H9 (cell line): ENCODE results near the gene CDK17. TPM values are rescaled to one million over a fixed set of nuclear protein-coding genes. Genes with fewer than 3 reads are reported as not detected.

Source experiments
- DNase-seq: peaks from one replicate; pipeline ENCODE4 v3.0.0-alpha.2; 2017
- H2AFZ ChIP-seq: one replicate; pipeline ENCODE4 v1.6.1; 2013; ENCODE audit warnings: mild to moderate bottlenecking, low read length, control low read depth, moderate library complexity
- H2AK5ac ChIP-seq: 2 replicates; pipeline ENCODE4 v1.6.1; 2013; ENCODE audit warnings: low read length, control low read depth, mixed read lengths; ENCODE audit not compliant: insufficient read length
- H2BK120ac ChIP-seq: one replicate; pipeline ENCODE4 v1.6.1; 2013; ENCODE audit warnings: low read depth, mild to moderate bottlenecking, low read length, control low read depth, inconsistent platforms; ENCODE audit not compliant: poor library complexity, severe bottlenecking
- H2BK12ac ChIP-seq: 2 replicates; pipeline ENCODE4 v1.6.1; 2013; ENCODE audit warnings: low read length, control low read depth, mixed read lengths, low read depth; ENCODE audit not compliant: insufficient read length
- H2BK15ac ChIP-seq: 2 replicates; pipeline ENCODE4 v1.6.1; 2013; ENCODE audit warnings: low read depth, low read length, control low read depth
- H2BK20ac ChIP-seq: one replicate; pipeline ENCODE4 v1.6.1; 2013; ENCODE audit warnings: low read depth, mild to moderate bottlenecking, low read length, control low read depth, inconsistent platforms; ENCODE audit not compliant: poor library complexity, severe bottlenecking
- H2BK5ac ChIP-seq: 2 replicates; pipeline ENCODE4 v1.6.1; 2013; ENCODE audit warnings: low read length, control low read depth, mixed read lengths; ENCODE audit not compliant: insufficient read length
- H3K14ac ChIP-seq: 2 replicates; pipeline ENCODE4 v1.6.1; 2013; ENCODE audit warnings: low read length, control low read depth; ENCODE audit not compliant: insufficient read depth
- H3K18ac ChIP-seq: 2 replicates; pipeline ENCODE4 v1.6.1; 2013; ENCODE audit warnings: low read depth, mild to moderate bottlenecking, mixed read lengths, low read length, control low read depth; ENCODE audit not compliant: insufficient read length
- H3K23ac ChIP-seq: 2 replicates; pipeline ENCODE4 v1.6.1; 2013; ENCODE audit warnings: low read length, control low read depth, mixed read lengths, low read depth; ENCODE audit not compliant: insufficient read length
- H3K23me2 ChIP-seq: 2 replicates; pipeline ENCODE4 v1.6.1; 2013; ENCODE audit warnings: low read depth, mild to moderate bottlenecking, mixed read lengths, low read length, control low read depth; ENCODE audit not compliant: insufficient read length, poor library complexity, severe bottlenecking
- H3K27ac ChIP-seq: 2 replicates; pipeline ENCODE4 v1.5.1; 2013; ENCODE audit warnings: low read length, control low read depth, mixed read lengths, low read depth; ENCODE audit not compliant: insufficient read length
- H3K27me3 ChIP-seq: 2 replicates; pipeline ENCODE4 v1.6.1; 2013; ENCODE audit warnings: low read length, control low read depth, inconsistent platforms; ENCODE audit not compliant: insufficient read depth
- H3K4ac ChIP-seq: 2 replicates; pipeline ENCODE4 v1.6.1; 2013; ENCODE audit warnings: low read depth, mild to moderate bottlenecking, control low read depth, inconsistent platforms, low read length, moderate library complexity
- H3K4me1 ChIP-seq: 2 replicates; pipeline ENCODE4 v1.6.1; 2013; ENCODE audit warnings: low read length, control low read depth, inconsistent platforms; ENCODE audit not compliant: insufficient read depth
- H3K4me2 ChIP-seq: 2 replicates; pipeline ENCODE4 v1.6.1; 2013; ENCODE audit warnings: low read length, control low read depth, mixed read lengths; ENCODE audit not compliant: insufficient read length, insufficient read depth
- H3K56ac ChIP-seq: 2 replicates; pipeline ENCODE4 v1.6.1; 2013; ENCODE audit warnings: low read depth, mild to moderate bottlenecking, mixed read lengths, low read length, control low read depth; ENCODE audit not compliant: insufficient read length
- H3K79me1 ChIP-seq: 2 replicates; pipeline ENCODE4 v1.6.1; 2013; ENCODE audit warnings: low read depth, mild to moderate bottlenecking, moderate library complexity, low read length, control low read depth, inconsistent platforms; ENCODE audit not compliant: insufficient read depth, poor library complexity, severe bottlenecking
- H3K79me2 ChIP-seq: 2 replicates; pipeline ENCODE4 v1.6.1; 2013; ENCODE audit warnings: low read length, control low read depth, inconsistent platforms; ENCODE audit not compliant: insufficient read depth
- H3K9ac ChIP-seq: 2 replicates; pipeline ENCODE4 v1.6.1; 2013; ENCODE audit warnings: low read length, control low read depth, mixed read lengths; ENCODE audit not compliant: insufficient read length; ENCODE audit errors: extremely low read depth
- H3K9me3 ChIP-seq: one replicate; pipeline ENCODE4 v1.6.1; 2013; ENCODE audit warnings: low read depth, low read length, inconsistent platforms; ENCODE audit not compliant: control insufficient read depth
- H3T11ph ChIP-seq: one replicate; pipeline ENCODE4 v1.6.1; 2013; ENCODE audit warnings: mild to moderate bottlenecking, low read length, control low read depth, inconsistent platforms
- H4K20me1 ChIP-seq: one replicate; pipeline ENCODE4 v1.6.1; 2013; ENCODE audit not compliant: control insufficient read depth, insufficient read length, insufficient read depth
- H4K5ac ChIP-seq: 2 replicates; pipeline ENCODE4 v1.6.1; 2013; ENCODE audit warnings: low read depth, mild to moderate bottlenecking, mixed read lengths, low read length, control low read depth; ENCODE audit not compliant: insufficient read length
- H4K8ac ChIP-seq: replicated peaks from 2 replicates; pipeline ENCODE4 v1.6.1; 2013; ENCODE audit warnings: low read length, control low read depth, mixed read lengths, low read depth; ENCODE audit not compliant: insufficient read length
- H4K91ac ChIP-seq: 2 replicates; pipeline ENCODE4 v1.6.1; 2013; ENCODE audit warnings: low read depth, mild to moderate bottlenecking, moderate library complexity, mixed read lengths, low read length, control low read depth; ENCODE audit not compliant: insufficient read length
- H3K27ac Mint-ChIP-seq, 3 experiments: 2 replicates in 2 of 3; 3 replicates in 1 of 3; pipeline ENCODE4 v1.8.0; 2020 to 2021; ENCODE audit warnings: mixed read lengths in 3 of 3, mild to moderate bottlenecking in 1 of 3, moderate library complexity in 1 of 3
- H3K27me3 Mint-ChIP-seq: 2 replicates; pipeline ENCODE4 v1.8.0; 2021; ENCODE audit warnings: low read depth, mild to moderate bottlenecking, moderate library complexity, mixed read lengths
- H3K36me3 Mint-ChIP-seq, 3 experiments: 2 replicates in 2 of 3; 3 replicates in 1 of 3; pipeline ENCODE4 v1.8.0; 2020 to 2021; ENCODE audit warnings: low read depth in 3 of 3, mixed read lengths in 3 of 3; ENCODE audit not compliant: insufficient read depth in 1 of 3
- H3K4me1 Mint-ChIP-seq, 2 experiments: 2 replicates each; pipeline ENCODE4 v1.8.0; 2020; ENCODE audit warnings: mixed read lengths in 2 of 2
- H3K4me3 Mint-ChIP-seq, 2 experiments: 2 replicates in 1 of 2; 3 replicates in 1 of 2; pipeline ENCODE4 v1.8.0; 2020 to 2021; ENCODE audit warnings: mild to moderate bottlenecking in 2 of 2, mixed read lengths in 2 of 2, moderate library complexity in 1 of 2
- H3K9me3 Mint-ChIP-seq, 2 experiments: 2 replicates in 1 of 2; 3 replicates in 1 of 2; pipeline ENCODE4 v1.8.0; 2020; ENCODE audit warnings: mild to moderate bottlenecking in 2 of 2, mixed read lengths in 2 of 2, moderate library complexity in 1 of 2
- WGBS: extraction: QIAGEN DNeasy Blood & Tissue Kit; methylation state at CpG from one replicate; pipeline ENCODE4 v1.1.7; 2013; ENCODE audit warnings: missing lambda C conversion rate, low lambda C conversion rate, mixed read lengths; ENCODE audit not compliant: insufficient read length; ENCODE audit errors: extremely low coverage; 5-methylcytosine and 5-hydroxymethylcytosine counted together
- total RNA-seq: library from RNA; stranded (reverse); gene quantifications from 2 replicates; pipeline ENCODE4 v1.2.1, GENCODE V29; 2021
- TF ChIP-seq, protein P1 (sequence below): fragments of 200-600 bp; sonication (generic); conservative IDR thresholded peaks from 3 replicates; pipeline ENCODE4 v1.8.0; 2021; ENCODE audit warnings: antibody characterized with exemption, mild to moderate bottlenecking

Gene CDK17
- total RNA-seq, 1 experiment from 2014 or later = 28.8 TPM

- no peaks in the 10 kb centered on the region; a peak in 1 of 7 replicates for H3K36me3 Mint-ChIP-seq
Observed at GRCh38 chr12:96364092-96364700, 36.0 kb downstream of the CDK17 start.

More at GRCh38 chr12:96364092-96364700, 36.0 kb downstream of the CDK17 start:
- Histone ChIP-seq H3K79me2 (peaks cover 5% of the 10 kb centered on the region; the same call in 1 of the 2 replicates), H4K91ac (no peak overlapping the region), H2AFZ (no peak overlapping the region), H3K56ac (no peak overlapping the region), H3K9ac (no peak overlapping the region), H3K4me1 (no peaks in the 10 kb centered on the region; the same call in 1 of the 2 replicates), H2BK15ac (no peak overlapping the region), H2BK120ac (no peak overlapping the region), H3K9me3 (no peaks in the 10 kb centered on the region), H3T11ph (no peak overlapping the region), H3K79me1 (peaks cover 3% of the 10 kb centered on the region), H4K5ac (no peak overlapping the region), H4K8ac (no peak overlapping the region), H2BK5ac (no peak overlapping the region), H3K27ac (no peak overlapping the region), H3K23ac (no peak overlapping the region), H3K4me2 (no peak overlapping the region), H2BK20ac (no peak overlapping the region), H3K4ac (no peak overlapping the region), H4K20me1 (no peaks in the 10 kb centered on the region), H2AK5ac (no peak overlapping the region), H3K23me2 (no peaks in the 10 kb centered on the region), H2BK12ac (no peak overlapping the region), H3K14ac (no peak overlapping the region), H3K27me3 (no peaks in the 10 kb centered on the region), H3K18ac (no peak overlapping the region)
- H3K4me3 Mint-ChIP-seq = no peak overlapping the region
- WGBS = no CpG with 5 or more reads among the region's 3 CpGs
- no peak for DNase-seq
- H3K27ac Mint-ChIP-seq = no peak overlapping the region; a peak in 1 of 7 replicates
- TF ChIP-seq, protein P1, sequence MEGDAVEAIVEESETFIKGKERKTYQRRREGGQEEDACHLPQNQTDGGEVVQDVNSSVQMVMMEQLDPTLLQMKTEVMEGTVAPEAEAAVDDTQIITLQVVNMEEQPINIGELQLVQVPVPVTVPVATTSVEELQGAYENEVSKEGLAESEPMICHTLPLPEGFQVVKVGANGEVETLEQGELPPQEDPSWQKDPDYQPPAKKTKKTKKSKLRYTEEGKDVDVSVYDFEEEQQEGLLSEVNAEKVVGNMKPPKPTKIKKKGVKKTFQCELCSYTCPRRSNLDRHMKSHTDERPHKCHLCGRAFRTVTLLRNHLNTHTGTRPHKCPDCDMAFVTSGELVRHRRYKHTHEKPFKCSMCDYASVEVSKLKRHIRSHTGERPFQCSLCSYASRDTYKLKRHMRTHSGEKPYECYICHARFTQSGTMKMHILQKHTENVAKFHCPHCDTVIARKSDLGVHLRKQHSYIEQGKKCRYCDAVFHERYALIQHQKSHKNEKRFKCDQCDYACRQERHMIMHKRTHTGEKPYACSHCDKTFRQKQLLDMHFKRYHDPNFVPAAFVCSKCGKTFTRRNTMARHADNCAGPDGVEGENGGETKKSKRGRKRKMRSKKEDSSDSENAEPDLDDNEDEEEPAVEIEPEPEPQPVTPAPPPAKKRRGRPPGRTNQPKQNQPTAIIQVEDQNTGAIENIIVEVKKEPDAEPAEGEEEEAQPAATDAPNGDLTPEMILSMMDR = no peak
- H3K27me3 Mint-ChIP-seq = no peaks in the 10 kb centered on the region
- peaks cover 22 to 25% of the 10 kb centered on the region in 2 experiments for H3K4me1 Mint-ChIP-seq
- H3K9me3 Mint-ChIP-seq = no peaks in the 10 kb centered on the region
